Right kidney (tissue), 9 donors: Measurements from ENCODE around the gene OR56B1.
"Not testable (repeated sequence)": the region's sequence is repeated elsewhere in the genome, so short reads cannot be mapped to it uniquely, and the experiment has no call there.

ENCODE experiments used
- DNase-seq: peaks from one replicate; pipeline ENCODE4 v3.0.0-alpha.2; 2016
- long read RNA-seq, 8 donors: transcript quantifications; one replicate each; lab custom pipeline, GENCODE V29; 2026

Gene OR56B1
- long read RNA-seq, donor 1, result 0 reads
- long read RNA-seq, donor 2, result 0 reads
- long read RNA-seq, donor 3, result 0 reads
- long read RNA-seq, donor 4, result 0 reads
- long read RNA-seq, donor 5, result 0 reads
- long read RNA-seq, donor 6, result 0 reads
- long read RNA-seq, donor 7, result 0 reads
- long read RNA-seq, donor 8, result 0 reads

- no peak for DNase-seq
Measured at GRCh38 chr11:5736396-5736795, at the start of gene OR56B1. TSS of gene OR56B1 (plus strand) at chr11:5736448. CDS start at chr11:5736517, 69 bp downstream.

DNA sequence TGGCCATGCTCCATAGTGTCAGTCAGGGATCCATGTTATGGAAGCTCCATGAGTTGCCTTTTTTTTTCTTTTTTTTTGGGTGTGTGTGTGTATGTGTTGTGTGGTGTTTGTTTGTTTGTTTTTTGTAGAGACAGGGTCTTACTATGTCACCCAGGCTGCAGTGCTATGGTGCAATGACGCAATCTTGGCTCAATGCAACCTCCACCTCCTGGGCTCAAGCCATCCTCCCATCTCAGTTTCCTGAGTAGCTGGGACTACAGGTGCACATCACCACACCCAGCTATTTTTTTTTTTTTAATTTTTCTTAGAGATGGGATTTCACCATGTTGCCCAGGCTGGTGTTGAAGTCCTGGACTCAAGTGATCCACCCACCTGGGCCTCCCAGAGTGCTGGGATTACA is 47.8 kb upstream of the OR56B1 start:
- DNase-seq, result no peak

DNA sequence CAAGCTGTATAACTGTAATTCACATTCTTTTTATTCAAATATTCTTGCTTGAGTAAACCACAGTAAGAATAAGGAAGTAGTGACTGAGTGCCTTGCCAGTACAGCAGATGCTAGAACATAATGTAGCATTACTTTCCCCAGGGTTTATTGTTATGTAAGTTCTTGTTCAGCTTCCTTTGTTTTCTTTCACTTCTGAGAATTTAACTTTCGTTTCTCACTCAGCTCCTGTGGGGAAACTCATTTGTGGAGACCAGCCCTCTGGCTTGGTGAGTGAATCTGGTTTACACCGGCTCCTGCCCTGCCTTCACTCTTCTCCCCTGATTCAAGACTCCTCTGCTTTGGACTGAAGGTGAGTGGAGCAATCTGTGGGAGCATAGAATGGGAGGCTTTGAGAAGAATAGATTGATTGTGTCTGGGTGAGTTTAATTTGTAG is 46.7 kb upstream of the OR56B1 start, which contains the start of gene TRIM22:
Gene TRIM22 (plus strand): TSS at position 240 of the 433 bp plus-strand sequence. CDS start 6,443 bp downstream, outside the sequence.
- peak; percentile 8 for DNase-seq

GRCh38 chr11:5690216-5690615 is 46.0 kb upstream of the OR56B1 start:
- DNase-seq, result no peak

DNA sequence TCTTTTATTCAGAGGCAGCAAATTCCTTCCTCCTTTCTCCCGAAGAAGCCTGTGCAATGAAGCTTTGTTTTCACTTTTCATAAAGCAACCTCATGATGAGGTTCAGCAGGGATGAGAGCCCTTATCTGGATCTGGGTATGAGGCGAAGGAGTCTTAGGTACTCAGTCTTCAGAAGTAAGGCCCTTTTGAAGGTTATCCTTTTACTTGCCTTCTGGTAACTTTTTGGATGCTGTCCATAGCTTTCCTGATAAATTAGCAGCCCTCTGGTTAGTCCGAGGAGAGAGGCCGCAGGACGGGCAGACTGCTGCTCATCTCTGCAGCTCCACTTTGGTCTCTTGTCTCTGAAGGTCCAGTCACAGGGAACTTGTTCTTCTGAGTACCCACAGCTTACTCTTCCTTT is 45.5 kb upstream of the OR56B1 start:
- no peak for DNase-seq

DNA sequence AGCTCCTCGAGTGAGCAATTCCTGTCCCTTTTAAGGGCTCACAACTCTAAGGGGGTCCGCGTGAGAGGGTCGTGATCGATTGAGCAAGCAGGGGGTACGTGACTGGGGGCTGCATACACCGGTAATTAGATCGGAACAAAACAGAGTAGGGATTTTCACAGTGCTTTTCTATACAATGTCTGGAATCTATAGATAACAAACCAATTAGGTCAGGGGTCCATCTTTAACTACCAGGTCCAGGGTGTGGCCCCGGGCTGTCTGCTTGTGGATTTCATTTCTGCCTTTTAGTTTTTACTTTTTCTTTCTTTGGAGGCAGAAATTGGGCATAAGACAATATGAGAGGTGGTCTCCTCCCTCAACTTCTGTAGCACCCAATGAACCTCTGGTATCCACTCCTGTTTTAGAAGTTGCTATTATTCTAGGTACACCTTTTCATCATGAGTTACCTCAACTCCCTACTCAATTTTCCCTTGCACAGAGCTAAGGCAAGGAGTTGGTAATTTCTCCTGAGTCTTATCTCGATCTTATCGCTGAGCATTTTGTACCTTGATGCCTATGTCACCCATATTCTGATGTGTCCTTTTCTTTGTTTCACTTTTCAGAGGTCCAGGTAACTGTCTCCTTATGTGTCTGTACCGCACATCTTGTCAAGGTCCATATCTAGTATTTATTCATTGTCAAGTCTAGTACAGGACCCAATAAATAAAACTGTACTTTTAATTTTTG is 44.8 kb upstream of the OR56B1 start:
- not testable (repeated sequence) for DNase-seq

GRCh38 chr11:5691964-5692361 is 44.3 kb upstream of the OR56B1 start:
- no peak for DNase-seq

DNA sequence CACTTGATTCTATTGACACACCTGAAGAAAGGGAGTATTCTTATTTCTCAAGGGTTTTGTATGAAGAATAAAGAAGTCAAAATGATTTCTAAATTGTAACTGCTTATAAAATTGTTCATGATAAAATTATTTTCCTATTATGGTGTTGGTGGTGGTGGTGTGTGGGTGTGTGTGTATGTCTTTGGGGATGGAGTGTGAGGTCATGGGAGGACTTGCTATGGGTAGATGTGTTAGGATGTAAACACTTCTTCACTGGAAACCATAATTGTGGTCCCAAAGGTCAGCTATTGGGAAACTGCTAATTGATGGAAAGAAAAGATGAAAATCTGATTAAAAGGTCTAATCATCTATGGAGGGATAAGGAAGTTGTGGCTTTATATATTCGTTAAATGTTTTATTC is 41.6 kb upstream of the OR56B1 start:
- no peak for DNase-seq

DNA sequence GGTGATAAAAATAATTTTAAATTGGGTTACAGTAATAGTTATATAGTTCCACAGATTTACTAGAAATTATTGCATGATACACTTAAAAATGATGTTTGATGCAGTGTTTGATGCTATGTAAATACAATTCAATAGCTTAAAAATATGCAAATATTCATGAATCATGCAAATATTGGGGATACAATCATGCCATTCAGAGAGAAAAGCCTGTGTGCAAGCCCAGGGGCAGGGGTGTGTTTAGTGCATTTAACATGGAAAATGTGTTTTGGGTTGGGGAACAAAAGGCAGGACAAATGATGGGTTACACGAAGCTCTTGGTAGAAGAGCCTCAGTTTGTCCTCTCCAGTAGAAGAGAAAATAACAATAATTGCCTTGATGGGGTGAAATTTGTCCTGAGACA is 40.7 kb upstream of the OR56B1 start:
- DNase-seq, result no peak

DNA sequence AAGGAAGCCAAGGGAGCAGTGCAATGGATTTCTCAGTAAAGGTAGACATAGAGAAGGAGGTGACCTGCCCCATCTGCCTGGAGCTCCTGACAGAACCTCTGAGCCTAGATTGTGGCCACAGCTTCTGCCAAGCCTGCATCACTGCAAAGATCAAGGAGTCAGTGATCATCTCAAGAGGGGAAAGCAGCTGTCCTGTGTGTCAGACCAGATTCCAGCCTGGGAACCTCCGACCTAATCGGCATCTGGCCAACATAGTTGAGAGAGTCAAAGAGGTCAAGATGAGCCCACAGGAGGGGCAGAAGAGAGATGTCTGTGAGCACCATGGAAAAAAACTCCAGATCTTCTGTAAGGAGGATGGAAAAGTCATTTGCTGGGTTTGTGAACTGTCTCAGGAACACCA is 40.0 kb upstream of the OR56B1 start:
- DNase-seq, result no peak

DNA sequence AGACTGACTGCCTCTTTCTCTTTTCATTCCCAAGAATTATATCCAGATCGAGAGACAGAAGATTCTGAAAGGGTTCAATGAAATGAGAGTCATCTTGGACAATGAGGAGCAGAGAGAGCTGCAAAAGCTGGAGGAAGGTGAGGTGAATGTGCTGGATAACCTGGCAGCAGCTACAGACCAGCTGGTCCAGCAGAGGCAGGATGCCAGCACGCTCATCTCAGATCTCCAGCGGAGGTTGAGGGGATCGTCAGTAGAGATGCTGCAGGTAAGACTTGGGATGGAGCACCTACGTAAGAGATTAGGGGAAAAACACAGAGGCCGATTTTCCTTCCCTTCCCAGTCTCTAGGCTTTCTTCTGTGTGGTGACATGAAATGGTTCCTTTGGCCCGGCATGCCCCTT is 38.0 kb upstream of the OR56B1 start:
- DNase-seq, result no peak

GRCh38 chr11:5700421-5701054 is 35.7 kb upstream of the OR56B1 start:
- no peak for DNase-seq

GRCh38 chr11:5701055-5701577 is 35.1 kb upstream of the OR56B1 start:
- no peak for DNase-seq

- DNase-seq, result no peak
Measured at GRCh38 chr11:5703741-5704536, 32.3 kb upstream of the OR56B1 start.

GRCh38 chr11:5705688-5706087 is 30.6 kb upstream of the OR56B1 start:
- DNase-seq, result no peak

DNA sequence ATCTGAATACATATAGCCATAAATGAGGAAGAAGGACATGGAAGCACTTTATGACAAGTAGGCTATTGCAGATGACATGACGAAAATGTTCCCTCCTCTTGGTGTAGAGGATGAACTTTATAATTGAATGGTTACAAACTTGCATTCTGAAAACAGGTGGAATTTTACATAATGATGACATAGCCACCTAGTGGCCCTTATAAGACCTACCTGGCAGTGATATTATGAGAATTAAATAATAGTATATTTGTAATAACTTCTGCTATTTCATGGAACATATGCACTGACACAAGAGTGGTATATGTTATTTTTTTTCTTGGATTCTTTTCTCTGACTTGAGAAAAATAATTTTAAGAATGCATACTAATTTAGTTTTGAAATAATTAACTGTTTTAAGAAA is 23.7 kb upstream of the OR56B1 start:
- DNase-seq, result no peak

- no peak for DNase-seq
Measured at GRCh38 chr11:5713695-5714094, 22.6 kb upstream of the OR56B1 start.

- DNase-seq, result not testable (repeated sequence)
Measured at GRCh38 chr11:5716518-5716917, 19.7 kb upstream of the OR56B1 start.

- DNase-seq, result no peak
Measured at GRCh38 chr11:5719703-5720495, 16.3 kb upstream of the OR56B1 start.

GRCh38 chr11:5722622-5723021 is 13.6 kb upstream of the OR56B1 start:
- DNase-seq, result no peak

- DNase-seq, result no peak
Measured at GRCh38 chr11:5726351-5726750, 9.9 kb upstream of the OR56B1 start.

DNA sequence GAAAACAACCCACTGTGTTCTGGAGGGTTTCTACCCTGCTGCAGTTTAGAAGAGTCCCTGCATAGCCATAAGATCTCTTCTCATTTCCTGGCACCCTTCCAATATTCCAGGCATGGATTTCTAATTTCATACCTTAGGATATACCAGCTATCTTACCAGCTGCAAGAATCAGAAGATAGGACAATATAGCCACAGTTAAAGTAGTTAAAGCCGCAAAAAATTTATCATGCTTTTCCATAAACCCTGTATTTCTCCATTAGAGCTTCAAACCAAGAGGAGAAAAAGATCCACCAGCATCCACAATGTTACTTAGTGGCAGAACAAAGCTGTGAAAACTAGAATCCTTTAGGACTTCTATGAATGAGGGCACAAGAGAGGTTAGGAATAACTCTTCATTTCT is 8.6 kb upstream of the OR56B1 start:
- no peak for DNase-seq
